Stimulated activated CD8-positive, alpha-beta memory T cell treated with anti-CD3 and anti-CD28 coated beads, Interleukin-12 subunit alpha, Interleukin-12 subunit beta, amount 100 ng/mL, for 1 hour (primary cell): ENCODE results near the gene IPCEF1.

Experiments used
- DNase-seq: peaks from one replicate; pipeline ENCODE4 v3.0.0-alpha.2; 2020; ENCODE audit warnings: low read depth

Gene IPCEF1, protein sequence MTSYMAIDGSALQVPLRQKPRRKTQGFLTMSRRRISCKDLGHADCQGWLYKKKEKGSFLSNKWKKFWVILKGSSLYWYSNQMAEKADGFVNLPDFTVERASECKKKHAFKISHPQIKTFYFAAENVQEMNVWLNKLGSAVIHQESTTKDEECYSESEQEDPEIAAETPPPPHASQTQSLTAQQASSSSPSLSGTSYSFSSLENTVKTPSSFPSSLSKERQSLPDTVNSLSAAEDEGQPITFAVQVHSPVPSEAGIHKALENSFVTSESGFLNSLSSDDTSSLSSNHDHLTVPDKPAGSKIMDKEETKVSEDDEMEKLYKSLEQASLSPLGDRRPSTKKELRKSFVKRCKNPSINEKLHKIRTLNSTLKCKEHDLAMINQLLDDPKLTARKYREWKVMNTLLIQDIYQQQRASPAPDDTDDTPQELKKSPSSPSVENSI

GRCh38 chr6:154356690-154357089, at the start of gene IPCEF1:
Gene IPCEF1 (minus strand): TSS chr6:154356803. CDS start chr6:154265947, 90,856 bp downstream.
- no peak for DNase-seq

DNA sequence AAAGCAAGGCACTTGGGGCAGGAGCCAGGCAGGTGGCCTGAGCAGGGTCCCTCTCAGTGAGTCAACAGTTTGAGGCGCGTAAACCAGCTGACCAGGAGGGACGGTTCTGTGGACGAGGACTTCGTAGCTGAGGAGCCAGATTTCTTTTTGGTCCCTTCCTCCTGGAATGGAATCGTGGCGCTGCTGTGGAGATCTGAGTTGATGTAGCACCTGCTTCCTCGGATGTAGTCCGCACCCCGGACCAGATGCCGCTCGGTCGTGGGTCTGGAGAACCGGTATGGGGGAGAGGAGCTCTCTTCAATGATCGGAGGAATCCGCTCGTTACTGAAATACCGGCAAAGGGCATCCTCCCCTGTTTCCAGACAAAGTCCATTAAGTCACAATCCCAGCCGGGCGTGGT, 49.7 kb upstream of the IPCEF1 start:
- no peak for DNase-seq

GRCh38 chr6:154404791-154405400, 48.3 kb upstream of the IPCEF1 start:
- no peak for DNase-seq

DNA sequence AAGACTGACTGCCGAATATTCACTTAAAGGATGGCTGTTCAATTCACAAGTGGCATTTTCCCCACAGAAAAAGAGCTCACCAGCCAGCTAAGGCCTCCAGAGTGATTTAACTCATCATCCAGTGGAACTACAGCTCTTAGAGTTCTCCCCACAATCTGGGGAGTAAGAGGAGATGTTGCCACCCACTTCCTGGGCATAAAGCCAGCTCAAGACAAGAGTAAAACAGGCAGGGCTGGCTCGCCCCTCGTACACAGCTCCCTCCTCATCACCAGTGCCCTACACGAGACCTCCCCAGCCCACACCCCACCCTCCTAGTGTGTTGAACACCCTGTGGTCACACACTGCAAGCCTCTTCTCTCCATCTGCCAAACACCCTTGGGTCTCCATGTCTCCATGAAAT, 47.2 kb upstream of the IPCEF1 start:
- DNase-seq, result no peak

DNA sequence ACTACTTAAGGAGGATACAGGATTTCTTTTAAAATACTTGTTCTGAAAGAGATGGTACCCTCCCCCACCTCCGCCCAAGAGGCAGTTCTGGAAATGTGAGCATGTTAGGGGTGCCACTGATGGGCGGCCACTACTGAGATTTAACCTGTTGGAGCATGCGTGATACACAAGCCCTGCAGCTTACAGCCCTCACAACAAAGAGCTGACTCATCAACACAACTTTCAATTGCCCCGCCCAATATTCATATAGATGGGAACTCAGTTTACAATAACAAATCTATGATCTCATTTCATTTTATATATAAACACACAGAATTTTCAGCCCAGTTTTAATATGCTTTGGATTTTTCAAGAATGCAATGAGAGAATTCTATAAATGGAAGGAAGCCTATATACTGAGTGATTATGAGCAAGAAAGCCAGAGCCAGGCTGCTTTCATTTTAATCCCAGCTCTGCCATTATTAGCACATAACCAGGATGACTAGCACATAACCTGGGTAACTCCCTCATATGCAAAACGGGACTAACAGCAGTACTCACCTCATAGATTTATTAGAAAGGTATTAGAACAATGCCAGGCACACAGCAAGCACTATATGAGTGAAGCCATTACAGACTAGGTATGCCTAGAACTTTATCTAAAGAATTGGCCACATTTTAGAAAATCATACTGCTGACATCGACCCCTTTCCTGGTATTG, 45.6 kb upstream of the IPCEF1 start:
- DNase-seq, result no peak

DNA sequence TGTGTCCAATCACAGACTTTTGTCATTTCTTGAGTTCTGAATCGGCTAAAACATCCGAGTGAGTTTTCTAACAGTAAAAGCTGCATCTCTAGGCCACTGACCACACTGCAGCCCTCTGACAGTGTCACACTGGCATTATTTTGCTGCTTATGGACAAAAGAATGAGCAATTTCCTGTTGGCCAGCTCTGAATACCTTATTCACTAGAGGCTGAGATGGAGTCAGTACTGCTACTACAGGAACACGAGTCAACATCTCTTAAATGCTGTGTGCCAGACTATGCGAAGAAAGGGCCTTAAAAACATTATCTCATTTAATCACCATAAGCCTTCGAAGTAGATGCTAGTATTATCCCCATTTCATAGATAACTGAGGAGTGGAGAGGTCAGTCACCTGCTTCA, 42.5 kb upstream of the IPCEF1 start:
- DNase-seq, result no peak

DNA sequence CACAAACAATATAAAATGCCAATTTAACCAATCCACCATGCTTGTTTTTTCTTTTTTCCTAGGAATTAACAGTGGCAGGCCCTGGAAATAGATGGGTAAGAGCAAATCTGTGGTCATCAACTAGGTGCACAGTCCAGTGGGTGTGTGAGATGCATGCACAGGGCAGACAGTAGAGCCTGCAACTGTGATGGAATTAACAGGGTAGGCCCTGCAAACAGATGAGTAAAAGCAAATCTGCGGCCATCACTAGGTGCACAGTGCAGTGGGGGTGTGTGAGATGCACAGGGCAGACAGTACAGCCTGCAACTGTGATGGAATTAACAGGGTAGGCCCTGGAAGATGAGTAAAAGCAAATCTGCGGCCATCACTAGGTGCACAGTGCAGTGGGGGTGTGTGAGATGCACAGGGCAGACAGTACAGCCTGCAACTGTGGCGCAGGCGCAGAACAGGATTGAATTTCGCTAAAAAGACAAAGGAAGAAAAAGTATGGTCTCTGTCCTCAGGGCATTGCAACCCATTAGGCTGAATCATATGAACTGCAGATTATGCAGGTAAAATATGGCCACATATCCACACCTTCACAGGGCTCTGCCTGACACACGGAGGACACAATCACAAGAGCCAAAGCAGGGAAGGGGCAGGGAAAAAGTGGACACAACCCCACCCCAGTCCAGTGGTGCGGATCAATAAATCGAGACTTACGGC, 41.0 kb upstream of the IPCEF1 start:
- DNase-seq, result no peak

GRCh38 chr6:154395878-154396277, 39.3 kb upstream of the IPCEF1 start:
- DNase-seq, result no peak

GRCh38 chr6:154395316-154395715, 38.7 kb upstream of the IPCEF1 start:
- DNase-seq, result no peak

GRCh38 chr6:154394571-154394970, 38.0 kb upstream of the IPCEF1 start:
- no peak for DNase-seq

GRCh38 chr6:154390034-154390433, 33.4 kb upstream of the IPCEF1 start:
- DNase-seq, result no peak

- no peak for DNase-seq
Observed at GRCh38 chr6:154388803-154389202, 32.2 kb upstream of the IPCEF1 start.

DNA sequence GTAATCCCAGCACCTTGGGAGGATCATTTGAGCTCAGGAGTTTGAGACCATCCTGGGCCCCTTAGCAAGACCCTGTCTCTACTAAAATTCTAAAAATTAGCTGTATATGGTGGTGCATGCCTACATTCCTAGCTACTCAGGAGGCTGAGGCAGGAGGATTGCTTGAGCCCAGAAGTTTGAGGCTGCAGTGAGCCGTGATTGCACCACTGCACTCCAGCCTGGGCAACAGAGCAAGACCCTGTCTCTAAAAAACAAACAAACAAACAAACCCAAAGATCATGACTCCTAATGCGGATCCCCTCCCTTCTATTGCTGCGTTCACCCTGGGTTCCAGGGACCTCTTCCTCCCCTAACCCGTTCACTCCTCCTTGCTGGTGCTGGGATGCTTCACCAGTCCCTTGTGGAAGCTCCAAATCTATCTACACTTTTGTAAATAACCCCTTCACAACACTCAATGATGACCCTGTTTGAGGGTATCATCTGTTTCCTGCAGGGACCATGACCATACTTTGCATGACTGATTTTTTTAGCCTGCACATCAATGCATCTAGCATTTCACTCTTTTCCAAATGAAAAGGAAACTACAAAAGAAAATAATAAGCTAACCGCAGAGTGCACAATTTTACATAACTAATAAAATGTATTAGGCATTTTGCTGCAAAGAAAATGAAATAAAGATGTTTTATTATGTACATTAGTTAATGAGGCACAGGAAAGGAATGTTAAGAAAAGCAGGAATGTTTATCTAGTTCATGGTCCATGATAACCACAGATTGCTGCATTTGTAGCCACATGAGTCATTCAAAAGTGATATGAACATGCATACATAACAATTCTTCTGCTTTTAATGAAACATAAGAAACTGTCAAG, 30.5 kb upstream of the IPCEF1 start:
- no peak for DNase-seq

DNA sequence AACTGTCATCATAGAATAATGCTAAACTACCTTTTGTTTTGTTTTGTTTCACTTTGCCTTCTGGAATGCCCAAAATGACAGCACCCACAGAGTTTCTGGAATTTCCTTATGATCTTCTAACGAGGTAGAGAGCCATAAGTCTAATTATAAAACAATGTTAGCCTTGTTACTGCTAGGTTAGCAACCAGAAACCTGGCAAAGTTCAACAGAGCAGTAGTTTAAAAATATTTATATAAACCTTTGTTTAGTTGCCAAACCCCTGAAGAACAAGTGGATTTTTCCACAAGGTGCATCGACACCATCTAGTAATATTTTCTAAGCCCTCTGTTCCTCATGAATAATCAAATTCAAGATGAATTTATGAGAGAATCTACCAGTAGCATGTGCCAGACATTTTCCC, 27.6 kb upstream of the IPCEF1 start:
- no peak for DNase-seq

DNA sequence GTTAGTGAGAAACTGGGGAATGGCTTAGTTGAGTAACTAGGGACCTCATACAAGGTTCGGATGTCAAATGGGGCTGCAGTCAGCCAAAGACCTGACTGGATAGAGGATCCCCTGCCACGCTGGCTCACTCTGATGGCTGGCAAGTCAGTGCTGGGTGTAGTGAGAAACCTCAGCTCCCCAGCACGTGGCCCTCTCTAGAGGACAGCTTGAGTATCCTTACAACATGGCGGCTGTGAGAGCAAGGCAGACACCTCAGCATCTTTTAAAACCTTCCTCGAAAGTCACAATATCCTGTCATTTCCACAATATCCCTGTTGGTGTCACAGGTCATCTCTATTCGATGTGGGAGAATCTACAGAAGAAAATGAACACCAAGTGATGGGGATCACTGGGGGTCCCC, 26.7 kb upstream of the IPCEF1 start:
- DNase-seq, result no peak

- DNase-seq, result no peak
Observed at GRCh38 chr6:154382740-154383139, 26.1 kb upstream of the IPCEF1 start.

GRCh38 chr6:154381548-154381947, 24.9 kb upstream of the IPCEF1 start:
- DNase-seq, result no peak

GRCh38 chr6:154380741-154381140, 24.1 kb upstream of the IPCEF1 start:
- DNase-seq, result no peak

GRCh38 chr6:154379585-154379984, 23.0 kb upstream of the IPCEF1 start:
- no peak for DNase-seq

- no peak for DNase-seq
Observed at GRCh38 chr6:154378518-154378917, 21.9 kb upstream of the IPCEF1 start.

- DNase-seq, result no peak
Observed at GRCh38 chr6:154377726-154378125, 21.1 kb upstream of the IPCEF1 start.
